GM12875 (cell line): ENCODE measurements around the gene PRR5L.

Experiments
- H3K4me3 ChIP-seq: one replicate; pipeline ENCODE4 v1.5.1; 2011; ENCODE audit warnings: low read depth, low read length, control low read depth
- TF ChIP-seq, protein P1 (sequence below): IDR thresholded peaks from 2 replicates; pipeline ENCODE4 v1.5.1; 2011; ENCODE audit warnings: low read depth, mild to moderate bottlenecking, control low read depth, inconsistent platforms, low read length, moderate library complexity, borderline replicate concordance; ENCODE audit not compliant: insufficient read depth

PRR5L gene

DNA sequence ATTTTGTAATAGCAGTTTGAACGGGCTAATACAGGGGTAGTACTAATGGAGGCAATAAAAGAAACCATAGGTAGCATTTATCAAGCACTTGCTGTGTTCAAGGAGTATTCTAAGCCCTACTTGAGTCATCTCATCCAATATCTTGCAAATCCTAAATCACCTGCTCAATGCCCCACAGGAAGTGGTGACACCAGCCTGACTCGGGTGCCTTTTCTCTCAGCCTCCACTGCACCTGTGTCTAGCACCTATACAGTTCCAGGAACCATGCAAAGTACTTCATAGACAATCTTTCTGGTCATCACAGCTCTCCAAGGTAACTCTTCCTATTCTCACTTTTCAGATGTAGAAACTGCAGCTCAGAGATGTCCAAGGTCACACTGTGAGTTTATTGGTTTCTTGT, 98.0 kb downstream of the PRR5L start:
- TF ChIP-seq, protein P1, sequence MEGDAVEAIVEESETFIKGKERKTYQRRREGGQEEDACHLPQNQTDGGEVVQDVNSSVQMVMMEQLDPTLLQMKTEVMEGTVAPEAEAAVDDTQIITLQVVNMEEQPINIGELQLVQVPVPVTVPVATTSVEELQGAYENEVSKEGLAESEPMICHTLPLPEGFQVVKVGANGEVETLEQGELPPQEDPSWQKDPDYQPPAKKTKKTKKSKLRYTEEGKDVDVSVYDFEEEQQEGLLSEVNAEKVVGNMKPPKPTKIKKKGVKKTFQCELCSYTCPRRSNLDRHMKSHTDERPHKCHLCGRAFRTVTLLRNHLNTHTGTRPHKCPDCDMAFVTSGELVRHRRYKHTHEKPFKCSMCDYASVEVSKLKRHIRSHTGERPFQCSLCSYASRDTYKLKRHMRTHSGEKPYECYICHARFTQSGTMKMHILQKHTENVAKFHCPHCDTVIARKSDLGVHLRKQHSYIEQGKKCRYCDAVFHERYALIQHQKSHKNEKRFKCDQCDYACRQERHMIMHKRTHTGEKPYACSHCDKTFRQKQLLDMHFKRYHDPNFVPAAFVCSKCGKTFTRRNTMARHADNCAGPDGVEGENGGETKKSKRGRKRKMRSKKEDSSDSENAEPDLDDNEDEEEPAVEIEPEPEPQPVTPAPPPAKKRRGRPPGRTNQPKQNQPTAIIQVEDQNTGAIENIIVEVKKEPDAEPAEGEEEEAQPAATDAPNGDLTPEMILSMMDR, result no peak
- no peak overlapping the region for H3K4me3 ChIP-seq

DNA sequence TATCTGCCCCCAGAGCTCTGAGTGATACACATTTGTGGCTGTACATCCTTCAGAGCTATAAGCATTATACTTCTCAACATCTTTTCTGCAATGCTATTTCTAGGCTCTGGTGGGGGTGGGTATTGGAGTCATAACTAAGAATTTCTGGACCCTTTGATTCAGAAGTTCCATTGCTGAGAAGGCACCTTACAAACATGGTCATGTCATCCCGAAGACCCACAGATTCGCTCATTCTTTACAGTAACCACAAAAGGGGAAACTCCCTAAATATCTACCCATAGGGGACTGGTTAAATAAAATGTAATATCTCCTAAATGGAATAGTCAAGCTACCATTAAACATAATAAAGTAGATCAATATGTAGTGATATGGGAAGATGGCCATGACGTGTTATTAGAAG, 98.8 kb downstream of the PRR5L start:
- H3K4me3 ChIP-seq, result no peak overlapping the region
- TF ChIP-seq, protein P1, result no peak

DNA sequence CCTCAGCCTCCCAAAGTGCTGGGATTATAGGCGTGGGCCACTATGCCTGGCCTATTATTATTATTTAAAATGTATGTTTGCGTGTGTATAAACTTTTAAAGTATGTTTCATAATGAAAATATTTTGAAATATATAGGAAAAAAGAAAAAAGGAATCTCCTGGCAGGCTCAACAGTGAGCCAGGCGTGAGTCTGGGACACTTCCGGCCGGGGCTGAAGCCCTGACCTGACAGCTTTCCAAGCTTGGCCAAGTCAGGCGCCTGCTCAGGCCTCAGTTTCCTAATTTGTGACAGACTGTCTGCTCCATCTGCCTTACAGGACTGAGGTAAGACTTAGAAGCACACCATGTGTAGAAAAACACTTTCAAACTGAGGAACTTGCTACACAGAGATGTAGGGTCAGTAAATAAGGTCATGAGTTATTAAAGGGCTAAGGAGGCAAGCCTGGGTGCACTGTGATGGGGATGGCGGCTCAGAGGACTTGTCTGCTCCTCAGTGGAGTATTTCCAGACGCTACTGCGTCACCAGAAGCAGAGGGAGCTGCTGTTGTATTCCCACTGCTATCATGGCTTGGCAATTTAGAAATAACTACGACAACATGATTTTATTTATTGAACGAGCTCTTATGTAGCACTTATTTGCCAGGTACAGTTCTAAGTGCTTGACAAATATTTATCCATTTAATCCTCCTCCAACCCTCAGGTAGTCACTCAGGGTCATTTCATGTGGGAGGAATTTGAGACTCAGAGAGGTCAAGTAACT, 100.1 kb downstream of the PRR5L start:
- TF ChIP-seq, protein P1, result no peak
- no peak overlapping the region for H3K4me3 ChIP-seq

DNA sequence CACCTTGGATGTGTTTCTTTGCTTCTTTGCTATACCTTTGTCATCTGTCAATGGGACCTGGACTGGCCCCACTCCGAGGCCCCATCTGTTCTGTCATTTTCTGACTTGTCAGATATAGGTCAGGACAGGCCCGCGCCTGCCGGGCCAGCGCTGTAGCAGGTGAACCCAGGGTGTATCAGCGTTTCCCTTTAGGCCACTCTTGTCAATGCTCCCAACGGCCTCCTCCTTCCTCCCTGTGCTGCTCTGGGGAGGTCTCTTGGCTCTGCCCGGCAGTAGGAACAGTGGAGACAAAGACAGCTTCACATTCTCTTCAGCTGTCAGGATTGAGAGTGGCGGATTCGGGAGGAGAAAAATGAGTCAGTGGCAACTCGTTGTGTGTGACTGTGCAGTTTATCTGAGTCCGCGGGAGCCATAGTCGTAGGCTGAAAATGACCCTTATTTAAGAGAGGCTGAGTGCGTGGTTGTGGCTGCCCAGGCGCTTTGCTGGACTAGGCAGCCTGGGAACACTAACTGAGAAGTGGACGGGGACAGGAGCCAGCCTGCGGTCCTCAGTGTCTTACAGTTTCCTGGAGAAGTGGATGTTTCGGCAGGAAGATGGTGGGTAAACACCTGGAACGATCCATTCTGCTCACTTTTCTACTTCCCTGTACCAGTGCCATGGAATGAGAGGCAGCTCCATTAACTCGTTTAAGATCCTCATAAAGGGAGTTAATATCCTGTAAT, 102.3 kb downstream of the PRR5L start:
- TF ChIP-seq, protein P1, result no peak
- H3K4me3 ChIP-seq, result no peak overlapping the region

DNA sequence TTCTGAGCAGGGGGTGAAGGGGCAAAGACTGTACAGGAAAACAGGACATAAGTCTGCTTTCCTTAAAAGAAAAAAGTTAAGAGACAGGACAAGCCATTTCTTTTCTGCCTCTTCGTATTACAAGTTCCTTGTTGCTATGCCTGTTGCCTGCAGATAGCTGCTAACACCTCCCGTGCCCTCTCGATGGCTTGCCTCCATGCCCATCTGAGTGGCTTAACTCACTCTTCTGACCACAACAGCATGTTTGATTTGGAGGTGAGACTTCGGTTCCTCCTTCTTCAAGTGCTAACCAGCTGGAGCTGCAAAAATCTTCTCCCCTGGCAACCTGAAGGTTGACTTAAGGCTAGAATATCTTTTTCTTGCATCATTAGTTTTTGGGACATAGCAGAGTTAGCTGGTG, 103.1 kb downstream of the PRR5L start:
- TF ChIP-seq, protein P1, result no peak
- H3K4me3 ChIP-seq, result no peak overlapping the region

DNA sequence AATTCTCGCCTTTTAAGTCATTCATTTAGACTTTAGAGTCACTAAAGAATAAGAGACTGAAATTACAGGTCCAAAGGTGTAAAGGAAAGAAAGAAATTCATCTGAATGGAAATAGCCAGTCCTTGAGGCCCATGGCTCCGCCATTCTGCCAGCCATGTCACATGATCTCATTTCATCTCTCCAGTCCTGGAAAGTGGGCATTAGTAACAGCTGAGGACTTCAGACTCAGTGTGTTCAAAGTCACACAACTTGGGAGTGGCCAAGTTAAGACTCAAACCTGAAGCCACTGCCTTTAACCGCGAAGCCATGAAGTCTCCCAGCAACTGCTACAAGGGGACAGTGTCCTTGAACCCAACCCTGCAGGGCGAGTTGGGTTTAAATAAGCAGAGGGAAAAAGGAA, 103.7 kb downstream of the PRR5L start:
- TF ChIP-seq, protein P1, result no peak
- no peak overlapping the region for H3K4me3 ChIP-seq
